ENCODE results near the gene CABP4.

The CABP4 gene

DNA sequence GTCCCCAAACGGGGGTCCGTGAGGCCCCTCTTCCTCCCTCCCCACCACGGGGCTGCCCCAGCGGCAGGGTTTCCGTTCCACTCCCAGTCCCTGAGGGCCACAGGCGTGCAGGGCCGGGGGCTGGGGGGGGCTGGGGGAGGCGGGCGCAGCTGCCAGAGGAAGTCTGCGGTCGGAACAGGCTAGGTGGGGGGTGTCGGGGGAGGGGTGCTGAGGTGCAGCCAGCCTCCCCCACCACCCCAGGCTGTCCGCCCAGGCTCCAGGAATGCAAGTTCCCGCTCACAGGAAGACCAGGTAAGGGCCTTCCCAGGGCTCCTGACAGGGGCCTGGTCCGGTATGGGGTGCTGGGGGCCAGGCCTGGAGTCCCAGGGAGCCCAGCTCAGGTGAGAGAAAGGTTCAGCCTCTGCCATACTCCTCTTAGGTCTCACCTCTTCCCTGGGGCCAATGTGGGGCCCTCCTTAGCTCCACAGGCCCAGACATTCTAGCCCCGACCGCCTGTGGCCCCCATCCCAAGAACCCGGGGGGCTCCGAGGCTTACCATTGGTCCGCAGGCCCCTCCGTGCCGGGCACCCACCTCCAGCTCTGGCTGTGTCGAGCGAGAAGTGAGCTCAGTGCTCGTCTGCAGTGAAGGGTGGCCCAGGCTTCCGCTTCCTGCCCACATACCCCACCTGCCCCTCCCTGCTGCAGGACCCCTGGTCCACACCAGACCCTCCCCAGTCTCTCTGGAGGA lies 17.9 kb upstream of the CABP4 start, which contains the start of gene PTPRCAP:
Gene PTPRCAP, minus strand, starts transcription at position 601 of the 727 bp plus-strand sequence. Its CDS starts 63 bp downstream, at position 538.
- DNase-seq (ENCODE audit: low read depth) = no peak
- TF ChIP-seq, protein P1, sequence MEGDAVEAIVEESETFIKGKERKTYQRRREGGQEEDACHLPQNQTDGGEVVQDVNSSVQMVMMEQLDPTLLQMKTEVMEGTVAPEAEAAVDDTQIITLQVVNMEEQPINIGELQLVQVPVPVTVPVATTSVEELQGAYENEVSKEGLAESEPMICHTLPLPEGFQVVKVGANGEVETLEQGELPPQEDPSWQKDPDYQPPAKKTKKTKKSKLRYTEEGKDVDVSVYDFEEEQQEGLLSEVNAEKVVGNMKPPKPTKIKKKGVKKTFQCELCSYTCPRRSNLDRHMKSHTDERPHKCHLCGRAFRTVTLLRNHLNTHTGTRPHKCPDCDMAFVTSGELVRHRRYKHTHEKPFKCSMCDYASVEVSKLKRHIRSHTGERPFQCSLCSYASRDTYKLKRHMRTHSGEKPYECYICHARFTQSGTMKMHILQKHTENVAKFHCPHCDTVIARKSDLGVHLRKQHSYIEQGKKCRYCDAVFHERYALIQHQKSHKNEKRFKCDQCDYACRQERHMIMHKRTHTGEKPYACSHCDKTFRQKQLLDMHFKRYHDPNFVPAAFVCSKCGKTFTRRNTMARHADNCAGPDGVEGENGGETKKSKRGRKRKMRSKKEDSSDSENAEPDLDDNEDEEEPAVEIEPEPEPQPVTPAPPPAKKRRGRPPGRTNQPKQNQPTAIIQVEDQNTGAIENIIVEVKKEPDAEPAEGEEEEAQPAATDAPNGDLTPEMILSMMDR (IDR thresholded peaks at IDR 0.05; ENCODE audit: control insufficient read depth, extremely low read depth, insufficient read depth) = no peak
- no peak within 1 kb of the TSS for H3K4me3 ChIP-seq (ENCODE audit: low read depth, low read length)

DNA sequence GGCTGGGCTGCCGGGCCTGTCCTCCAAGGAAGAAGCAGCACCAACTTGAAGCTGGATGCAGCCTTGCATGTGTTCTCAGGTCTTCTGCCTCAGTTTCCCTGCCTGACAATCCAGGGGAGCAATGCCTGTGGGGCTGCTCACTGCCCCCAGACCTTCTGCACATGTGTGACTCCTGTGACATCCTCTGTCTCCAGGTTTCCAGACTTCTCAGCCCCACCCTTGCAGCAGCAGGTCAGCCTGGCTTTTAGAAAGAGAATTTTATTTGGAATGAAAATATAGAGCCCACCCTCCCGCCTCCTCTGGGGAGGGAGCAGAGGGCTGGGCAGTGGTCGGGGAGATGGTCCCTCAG lies 17.4 kb upstream of the CABP4 start:
- TF ChIP-seq, protein P1 (IDR thresholded peaks at IDR 0.05; ENCODE audit: control insufficient read depth, extremely low read depth, insufficient read depth) = no peak
- no peak overlapping the region for H3K4me3 ChIP-seq (ENCODE audit: low read depth, low read length)

DNA sequence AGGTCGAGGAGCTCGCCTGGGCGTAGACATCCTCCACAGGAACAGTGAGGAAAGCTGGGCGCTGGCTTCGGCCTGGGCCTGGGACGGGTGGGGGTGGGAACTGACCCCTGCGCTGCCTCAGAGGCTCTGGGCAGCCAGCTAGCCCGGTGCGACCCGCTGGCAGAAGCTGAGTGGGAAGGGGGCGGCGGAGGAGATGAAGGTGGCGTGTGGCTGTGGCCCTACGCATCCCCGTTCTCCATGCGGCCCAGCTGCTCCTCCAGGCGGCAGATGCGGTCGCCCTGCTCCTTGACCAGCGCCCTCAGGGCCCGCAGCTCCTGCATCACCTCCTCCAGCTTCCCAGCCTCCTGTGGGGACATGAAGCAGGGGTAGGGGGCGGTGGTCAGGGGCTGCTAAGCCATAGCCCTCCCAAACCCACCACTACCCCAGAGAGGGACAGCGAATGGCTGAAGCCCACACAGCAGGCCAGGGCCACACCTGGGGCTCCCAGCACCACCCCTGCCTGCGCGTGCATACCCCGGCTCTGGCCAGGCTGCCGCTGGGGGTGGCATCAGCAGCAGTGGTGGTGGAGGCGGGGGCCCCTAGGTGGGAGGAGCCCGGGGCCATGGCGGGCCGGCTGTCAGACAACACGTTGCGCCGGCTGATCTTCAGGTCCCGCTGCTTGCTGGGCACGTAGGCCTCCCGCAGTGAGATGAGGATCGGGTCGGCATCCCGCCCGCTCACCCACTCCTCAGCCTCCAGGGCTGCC lies 16.8 kb upstream of the CABP4 start:
- H3K4me3 ChIP-seq (ENCODE audit: low read depth, low read length) = no peak overlapping the region
- DNase-seq (ENCODE audit: low read depth) = no peak

More for the DNA sequence above, 17.4 kb upstream of the CABP4 start:
- no peak for DNase-seq (ENCODE audit: low read depth)

DNA sequence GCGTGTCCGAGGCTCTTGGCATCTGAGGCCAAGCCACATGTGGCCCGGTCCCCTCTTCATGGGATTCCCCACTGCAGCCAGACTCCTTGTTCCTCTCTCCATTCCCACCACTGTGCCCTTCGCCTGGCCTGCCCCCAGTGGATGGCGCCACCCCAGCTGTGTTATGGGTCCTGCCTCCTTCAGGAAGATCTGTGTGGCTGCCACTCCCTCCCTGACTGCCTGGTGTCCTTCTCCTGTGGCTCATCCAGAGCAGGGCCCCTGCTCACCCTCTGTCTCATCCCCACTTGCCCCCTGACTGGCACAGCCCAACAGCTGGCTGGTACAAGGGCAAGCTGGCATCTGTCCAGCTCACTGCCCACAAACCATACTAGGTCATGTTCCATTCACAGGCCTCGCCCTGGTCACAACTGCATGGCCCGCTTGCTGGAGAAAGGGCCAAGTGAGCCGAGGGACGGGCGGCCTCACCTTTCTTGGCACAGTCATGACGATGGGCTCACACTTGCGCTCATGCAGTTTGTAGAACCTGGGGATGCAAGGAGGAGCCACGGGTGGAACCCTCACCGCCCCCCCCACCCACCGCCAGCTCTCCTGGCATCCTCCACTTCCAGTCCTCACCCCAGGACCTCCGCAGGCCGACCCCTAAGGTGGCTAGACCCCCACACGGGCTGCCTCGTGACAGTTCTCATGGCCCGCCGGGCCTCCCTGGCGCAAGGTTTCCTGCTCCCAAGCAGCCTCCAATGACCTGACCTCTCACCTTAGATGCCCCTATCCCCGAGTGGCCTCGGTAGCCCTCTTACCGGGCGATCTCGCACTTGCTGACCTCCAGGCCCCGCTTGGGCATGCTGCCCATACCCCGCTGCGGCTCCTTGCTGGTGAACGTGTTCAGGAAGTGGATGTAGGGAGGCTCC lies 15.6 kb upstream of the CABP4 start:
- no peak overlapping the region for H3K4me3 ChIP-seq (ENCODE audit: low read depth, low read length)
- no peak for DNase-seq (ENCODE audit: low read depth)
- TF ChIP-seq, protein P1 (IDR thresholded peaks at IDR 0.05; ENCODE audit: control insufficient read depth, extremely low read depth, insufficient read depth) = peak; percentile 23

More for the DNA sequence above, 16.8 kb upstream of the CABP4 start:
- TF ChIP-seq, protein P1 (IDR thresholded peaks at IDR 0.05; ENCODE audit: control insufficient read depth, extremely low read depth, insufficient read depth) = no peak

DNA sequence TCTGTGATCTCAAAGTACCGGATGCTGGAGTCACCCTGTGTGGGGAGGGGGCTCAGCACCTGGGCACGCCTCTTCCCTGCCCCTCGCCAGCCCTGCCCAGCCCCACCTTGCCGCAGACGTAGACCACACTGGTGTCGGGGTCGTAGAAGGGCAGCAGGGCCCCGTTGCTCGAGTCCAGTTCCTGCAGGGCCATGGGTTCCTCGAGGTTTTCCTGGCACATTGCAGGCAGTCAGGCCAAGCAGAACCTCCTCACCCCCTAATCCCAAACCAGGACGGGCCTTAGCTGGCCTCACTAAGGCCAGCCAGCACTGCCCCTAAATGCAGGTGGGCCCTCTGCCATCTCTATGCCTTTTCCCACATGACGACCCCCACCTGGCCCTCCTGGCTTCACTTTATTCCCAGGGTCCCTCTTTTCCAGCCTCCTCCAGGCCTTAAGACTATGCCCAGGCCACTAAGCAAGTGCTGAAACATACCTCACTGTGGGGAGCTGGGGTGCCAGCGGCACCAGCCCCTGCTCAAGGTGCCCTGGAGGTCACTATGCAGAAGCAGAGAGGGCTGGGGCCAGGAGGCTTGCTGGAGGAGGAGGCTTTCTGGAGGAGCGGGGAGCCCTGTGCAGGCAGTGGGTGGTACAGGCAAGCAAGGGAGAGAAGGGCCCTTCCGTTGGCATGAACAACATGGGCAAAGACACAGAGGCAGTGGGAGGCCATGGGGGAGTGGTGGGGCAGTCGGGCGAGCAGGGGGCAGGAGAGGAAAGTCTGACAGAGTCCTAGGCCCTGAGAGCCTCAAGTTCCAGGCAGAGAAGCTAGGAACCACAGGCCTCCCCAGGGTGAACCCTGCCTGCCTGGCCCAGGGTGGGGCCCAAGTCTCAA lies 14.7 kb upstream of the CABP4 start:
- DNase-seq (ENCODE audit: low read depth) = no peak
- TF ChIP-seq, protein P1 (IDR thresholded peaks at IDR 0.05; ENCODE audit: control insufficient read depth, extremely low read depth, insufficient read depth) = no peak
- no peak overlapping the region for H3K4me3 ChIP-seq (ENCODE audit: low read depth, low read length)

DNA sequence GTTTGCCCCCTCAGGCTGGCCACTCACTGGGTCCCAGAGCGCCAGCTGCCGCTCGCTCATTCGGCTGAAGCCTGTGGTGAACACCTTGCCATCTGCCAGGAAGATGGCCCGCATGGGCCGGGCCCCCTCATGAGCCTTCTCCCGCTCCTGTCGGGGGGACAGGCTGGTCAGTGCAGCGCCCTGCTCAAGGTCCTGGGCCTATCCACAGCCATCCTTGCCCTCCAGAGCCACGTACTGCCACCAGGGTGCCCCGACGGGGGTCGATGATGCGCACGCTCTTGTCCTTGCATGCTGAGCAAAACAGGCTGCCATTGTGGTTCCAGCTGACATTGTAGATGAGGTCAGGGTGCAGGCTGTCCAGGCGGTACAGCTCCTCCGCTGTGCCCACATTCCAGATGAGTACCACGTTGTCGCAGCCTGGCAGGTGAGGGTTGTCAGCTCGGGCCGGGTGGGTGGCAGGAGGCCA lies 14.0 kb upstream of the CABP4 start:
- TF ChIP-seq, protein P1 (IDR thresholded peaks at IDR 0.05; ENCODE audit: control insufficient read depth, extremely low read depth, insufficient read depth) = no peak
- no peak overlapping the region for H3K4me3 ChIP-seq (ENCODE audit: low read depth, low read length)
- DNase-seq (ENCODE audit: low read depth) = no peak
